ENCODE data around the gene SCN11A.
A peak's percentile ranks its signal among the peaks of the same experiment; 100 is the strongest.

Gene SCN11A

GRCh38 chr3:39051649-39052561, at the start of gene SCN11A, which contains the start of gene WDR48:
TSS of gene SCN11A (minus strand) at chr3:39051944. CDS start at chr3:38950362, 101,582 bp downstream.
TSS of gene WDR48 (plus strand) at chr3:39052016. CDS start at chr3:39052026, 10 bp downstream.
- DNase-seq (ENCODE audit: low spot score) = peak; percentile 90

- peak; percentile 54 for DNase-seq (ENCODE audit: low spot score)
These were observed 49.4 kb upstream of the SCN11A start for GRCh38 chr3:39101022-39101689.

GRCh38 chr3:39100500-39100886, 48.7 kb upstream of the SCN11A start:
- no peak for DNase-seq (ENCODE audit: low spot score)

- DNase-seq (ENCODE audit: low spot score) = no peak
These were observed 48.2 kb upstream of the SCN11A start for GRCh38 chr3:39099738-39100499.

GRCh38 chr3:39099242-39099641, 47.5 kb upstream of the SCN11A start:
- DNase-seq (ENCODE audit: low spot score) = no peak

- DNase-seq (ENCODE audit: low spot score) = no peak
These were observed 46.8 kb upstream of the SCN11A start for GRCh38 chr3:39098473-39099000.

GRCh38 chr3:39097716-39098472, 46.1 kb upstream of the SCN11A start:
- DNase-seq (ENCODE audit: low spot score) = no peak

GRCh38 chr3:39096775-39097174, 45.0 kb upstream of the SCN11A start:
- peak; percentile 62 for DNase-seq (ENCODE audit: low spot score)

GRCh38 chr3:39095778-39096177, 44.0 kb upstream of the SCN11A start:
- DNase-seq (ENCODE audit: low spot score) = no peak

GRCh38 chr3:39094851-39095677, 43.3 kb upstream of the SCN11A start:
- no peak for DNase-seq (ENCODE audit: low spot score)

- DNase-seq (ENCODE audit: low spot score) = no peak
These were observed 39.2 kb upstream of the SCN11A start for GRCh38 chr3:39090922-39091321.

GRCh38 chr3:39088889-39089288, 37.1 kb upstream of the SCN11A start:
- DNase-seq (ENCODE audit: low spot score) = no peak

- DNase-seq (ENCODE audit: low spot score) = no peak
These were observed 36.7 kb upstream of the SCN11A start for GRCh38 chr3:39088456-39088855.

GRCh38 chr3:39086144-39086543, 34.4 kb upstream of the SCN11A start:
- DNase-seq (ENCODE audit: low spot score) = no peak

GRCh38 chr3:39082666-39083313, 31.0 kb upstream of the SCN11A start:
- no peak for DNase-seq (ENCODE audit: low spot score)

GRCh38 chr3:39080026-39080425, 28.3 kb upstream of the SCN11A start:
- DNase-seq (ENCODE audit: low spot score) = no peak

- no peak for DNase-seq (ENCODE audit: low spot score)
These were observed 27.8 kb upstream of the SCN11A start for GRCh38 chr3:39079530-39079929.

- DNase-seq (ENCODE audit: low spot score) = no peak
These were observed 24.2 kb upstream of the SCN11A start for GRCh38 chr3:39075910-39076309.

GRCh38 chr3:39068556-39068955, 16.8 kb upstream of the SCN11A start:
- no peak for DNase-seq (ENCODE audit: low spot score)

GRCh38 chr3:39067286-39067685, 15.5 kb upstream of the SCN11A start:
- peak; percentile 19 for DNase-seq (ENCODE audit: low spot score)

Data from kidney tubule cell (primary cell).